Measurements from ENCODE around the gene BEND7. TPM values are rescaled to one million over a fixed set of nuclear protein-coding genes. Genes with fewer than 3 reads are reported as not detected.
A peak's percentile ranks its signal among the peaks of the same experiment; 100 is the strongest.

BEND7 gene
- total and polyA plus RNA-seq, 9 of the 15 experiments (the other 6 are each of a cell fraction or from before 2014, with no cell fraction given), result 1.3 to 11.4 (median 5.2) TPM

- TF ChIP-seq CREB3 (tag; conservative IDR thresholded peaks at IDR 0.05; ENCODE audit: low read depth) (peak; percentile 36; the same call in 1 of the 2 replicates), EHMT2 (IDR thresholded peaks at IDR 0.05) (no peak), TBL1XR1 (IDR thresholded peaks at IDR 0.05; ENCODE audit: low read length in 2 of 2) (no peak), ARID3B (CRISPR knock-in tag; IDR thresholded peaks at IDR 0.05; ENCODE audit: borderline replicate concordance) (no peak), KLF16 (IDR thresholded peaks at IDR 0.05) (peak; percentile 63; the same call in 1 of the 2 replicates), ZBTB17 (CRISPR knock-in tag; IDR thresholded peaks at IDR 0.05) (no peak), GABPB1 (CRISPR knock-in tag; IDR thresholded peaks at IDR 0.05) (no peak), NFYB (IDR thresholded peaks at IDR 0.05; ENCODE audit: extremely low read depth, insufficient read length) (no peak), JUND (IDR thresholded peaks at IDR 0.05; ENCODE audit: borderline replicate concordance, low read depth, low read length) (0 out of 2 replicates have a peak, but pooled peaks have one; percentile 6), JUND (tag; IDR thresholded peaks at IDR 0.05; ENCODE audit: borderline replicate concordance, low read depth, low read length) (peak; percentile 13; the same call in 2 of the 3 replicates), HOXB6 (CRISPR knock-in tag; IDR thresholded peaks at IDR 0.05; ENCODE audit: borderline replicate concordance) (no peak), HDAC3 (IDR thresholded peaks at IDR 0.05; ENCODE audit: borderline replicate concordance, partially characterized antibody) (no peak), E2F6 (IDR thresholded peaks at IDR 0.05; ENCODE audit: borderline replicate concordance in 1 of 2, extremely low read depth in 1 of 2, insufficient read depth in 1 of 2, insufficient read length in 1 of 2, low read depth in 1 of 2, low read length in 1 of 2, poor library complexity in 1 of 2, severe bottlenecking in 1 of 2) (peak; percentile 51 to 88), NFE2 (IDR thresholded peaks at IDR 0.05; ENCODE audit: low read depth) (no peak), ZNF639 (CRISPR knock-in tag; conservative IDR thresholded peaks at IDR 0.05 in 1 of 2, IDR thresholded peaks at IDR 0.05 in 1 of 2) (peak in 1 of 2 experiments; percentile 53; a peak in 1 of 4 replicates), TGIF2 (CRISPR knock-in tag; IDR thresholded peaks at IDR 0.05) (no peak), TEAD4 (IDR thresholded peaks at IDR 0.05; ENCODE audit: low read length) (peak; percentile 63; the same call in 1 of the 2 replicates), TEAD4 (CRISPR knock-in tag; IDR thresholded peaks at IDR 0.05; ENCODE audit: borderline replicate concordance) (no peak)
Observed at GRCh38 chr10:13417459-13418126, 111.2 kb downstream of the BEND7 start (continued).

All from K562 (cell line).